WI38 (cell line): ENCODE results near the gene STMN1.
"Not testable (repeated sequence)": the region's sequence is repeated elsewhere in the genome, so short reads cannot be mapped to it uniquely, and the experiment has no call there.

Experiments
- H3K4me3 ChIP-seq: 2 replicates; pipeline ENCODE4 v1.5.1; 2011; ENCODE audit warnings: low read depth, mild to moderate bottlenecking, control low read depth, low read length
- CTCF ChIP-seq: IDR thresholded peaks from 2 replicates; pipeline ENCODE4 v1.5.1; 2012; ENCODE audit warnings: low read depth, mild to moderate bottlenecking, control low read depth, low read length

Gene STMN1

GRCh38 chr1:25945761-25946160 lies 39.5 kb upstream of the STMN1 start:
- no peak for TF ChIP-seq CTCF
- no peak overlapping the region for H3K4me3 ChIP-seq

- no peak for TF ChIP-seq CTCF
- H3K4me3 ChIP-seq: no peak overlapping the region
Observed at GRCh38 chr1:25944986-25945385, 38.8 kb upstream of the STMN1 start.

GRCh38 chr1:25943511-25943910 lies 37.3 kb upstream of the STMN1 start:
- H3K4me3 ChIP-seq: not testable (repeated sequence)

- H3K4me3 ChIP-seq: no peak overlapping the region
- TF ChIP-seq CTCF: no peak
Observed at GRCh38 chr1:25936947-25937346, 30.7 kb upstream of the STMN1 start.

GRCh38 chr1:25933479-25934365 lies 27.5 kb upstream of the STMN1 start:
- no peak for TF ChIP-seq CTCF
- H3K4me3 ChIP-seq: no peak overlapping the region

- not testable (repeated sequence) for H3K4me3 ChIP-seq
Observed at GRCh38 chr1:25932811-25933400, 26.7 kb upstream of the STMN1 start.

GRCh38 chr1:25932321-25932720 lies 26.1 kb upstream of the STMN1 start:
- TF ChIP-seq CTCF: no peak
- no peak overlapping the region for H3K4me3 ChIP-seq

GRCh38 chr1:25929016-25929415 lies 22.8 kb upstream of the STMN1 start:
- H3K4me3 ChIP-seq: no peak overlapping the region
- no peak for TF ChIP-seq CTCF
